CD4-positive, alpha-beta memory T cell (primary cell): ENCODE data around the gene PLCB1. TPM values are rescaled to one million over a fixed set of nuclear protein-coding genes. Genes with fewer than 3 reads are reported as not detected.

Source experiments
- CTCF ChIA-PET: fragments of 350-600 bp; sonication (Branson Sonifier 250); formaldehyde crosslinking; loops from one replicate; lab custom pipeline; 2021; ENCODE audit warnings: inconsistent platforms; ENCODE audit not compliant: partially characterized antibody; lab: Charles Lee
- POLR2A ChIA-PET: fragments of 350-600 bp; sonication (Branson Sonifier 250); formaldehyde crosslinking; loops from one replicate; lab custom pipeline; 2021; ENCODE audit not compliant: partially characterized antibody; lab: Charles Lee
- DNase-seq, 5 donors: peaks; one replicate each; pipeline versions ENCODE4 v3.0.0 to v3.0.0-alpha.2; 2020 to 2022; ENCODE audit warnings: mixed read lengths in 1 of 5
- H3K27ac ChIP-seq: one replicate; pipeline ENCODE4 v1.7.0; 2013; ENCODE audit warnings: low read depth, low read length
- H3K27me3 ChIP-seq: 2 replicates; pipeline ENCODE4 v1.7.0; 2013; ENCODE audit warnings: mild to moderate bottlenecking, low read length, moderate library complexity; ENCODE audit not compliant: insufficient read depth
- H3K36me3 ChIP-seq: 2 replicates; pipeline ENCODE4 v1.7.0; 2013; ENCODE audit warnings: mild to moderate bottlenecking, low read length, moderate library complexity; ENCODE audit not compliant: insufficient read depth
- H3K4me1 ChIP-seq: 2 replicates; pipeline ENCODE4 v1.7.0; 2013; ENCODE audit warnings: mild to moderate bottlenecking, low read length, moderate library complexity; ENCODE audit not compliant: insufficient read depth
- H3K4me3 ChIP-seq, 2 donors: one replicate each; pipeline ENCODE4 v1.7.0; 2013; ENCODE audit warnings: low read length in 2 of 2, mild to moderate bottlenecking in 1 of 2
- H3K9me3 ChIP-seq, 2 donors: one replicate each; pipeline ENCODE4 v1.7.0; 2013; ENCODE audit warnings: low read length in 2 of 2, control low read depth in 1 of 2; ENCODE audit not compliant: control insufficient read depth in 1 of 2
- H3K27ac Mint-ChIP-seq, 7 donors: one replicate each; pipeline ENCODE4 v1.8.0; 2020 to 2021; ENCODE audit warnings: mixed read lengths in 7 of 7, mild to moderate bottlenecking in 6 of 7, inconsistent platforms in 3 of 7, moderate library complexity in 3 of 7
- H3K27me3 Mint-ChIP-seq, 2 donors: one replicate each; pipeline ENCODE4 v1.8.0; 2020 to 2021; ENCODE audit warnings: mixed read lengths in 2 of 2
- H3K36me3 Mint-ChIP-seq, 2 donors: one replicate each; pipeline ENCODE4 v1.8.0; 2020 to 2021; ENCODE audit warnings: mixed read lengths in 2 of 2, inconsistent platforms in 1 of 2, mild to moderate bottlenecking in 1 of 2
- H3K4me1 Mint-ChIP-seq, 4 donors: one replicate each; pipeline ENCODE4 v1.8.0; 2020 to 2021; ENCODE audit warnings: mixed read lengths in 4 of 4, mild to moderate bottlenecking in 1 of 4
- H3K4me3 Mint-ChIP-seq, 8 donors: one replicate each; pipeline ENCODE4 v1.8.0; 2020 to 2021; ENCODE audit warnings: mixed read lengths in 8 of 8, mild to moderate bottlenecking in 7 of 8, moderate library complexity in 6 of 8, inconsistent platforms in 3 of 8
- H3K9me3 Mint-ChIP-seq, 8 donors: one replicate each; pipeline ENCODE4 v1.8.0; 2020 to 2021; ENCODE audit warnings: mixed read lengths in 8 of 8, mild to moderate bottlenecking in 5 of 8, inconsistent platforms in 3 of 8, moderate library complexity in 1 of 8
- intact Hi-C: fragments of 100-400 bp; cut with micrococcal nuclease; formaldehyde crosslinking; loops from one replicate; pipeline ENCODE4 v1.15.1; 2023
- polyA plus RNA-seq, 2 donors: library from polyadenylated mRNA; unstranded; fragments of 300-500 nt; fragmentation: Illumina TruSeq; gene quantifications; one replicate each; pipeline ENCODE4 v1.2.3, GENCODE V29; 2021
- total RNA-seq, 2 experiments: library from RNA; stranded (reverse); gene quantifications; one replicate each; pipeline ENCODE4 v1.2.3, GENCODE V29; 2021

Gene PLCB1
- total and polyA plus RNA-seq, 4 experiments from 2014 or later = 5.5 to 9.6 (median 8.2) TPM

DNA sequence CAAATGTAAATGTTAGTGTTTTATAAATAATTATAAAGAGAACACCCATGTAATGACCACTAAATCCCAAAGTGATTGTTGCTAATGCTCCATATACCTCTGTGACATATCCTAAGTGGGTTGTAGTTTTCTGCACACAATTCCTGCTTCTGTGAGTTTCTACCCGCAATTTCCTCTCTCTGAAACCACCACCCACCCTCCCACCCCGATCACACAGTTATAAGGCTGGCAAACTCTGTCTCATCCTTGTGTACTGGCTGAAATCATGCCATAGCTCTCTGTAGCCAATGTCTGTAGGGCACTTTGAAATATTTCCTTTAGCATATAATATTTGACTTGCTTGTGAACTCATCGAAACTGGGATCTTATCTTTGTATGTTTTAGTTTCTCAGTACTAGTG is 236.6 kb downstream of the PLCB1 start:
- CTCF ChIA-PET = no interaction called here
- H3K9me3 Mint-ChIP-seq = no peaks in the 10 kb centered on the region
- no peak overlapping the region for H3K27ac ChIP-seq
- no peak overlapping the region for H3K4me3 Mint-ChIP-seq
- no peaks in the 10 kb centered on the region for H3K36me3 Mint-ChIP-seq
- intact Hi-C loops = no loop called here
- no peaks in the 10 kb centered on the region for H3K27me3 ChIP-seq
- H3K4me1 Mint-ChIP-seq = peaks cover 6 to 16% (median 11%) of the 10 kb centered on the region in 4 donors
- POLR2A ChIA-PET = no interaction called here
- H3K4me1 ChIP-seq = no peaks in the 10 kb centered on the region
- H3K27me3 Mint-ChIP-seq = peaks cover 0 to 1% of the 10 kb centered on the region in 2 donors
- H3K9me3 ChIP-seq = no peaks in the 10 kb centered on the region
- H3K36me3 ChIP-seq = no peaks in the 10 kb centered on the region
- no peak overlapping the region for H3K27ac Mint-ChIP-seq
- H3K4me3 ChIP-seq = no peak overlapping the region
- DNase-seq = no peak

DNA sequence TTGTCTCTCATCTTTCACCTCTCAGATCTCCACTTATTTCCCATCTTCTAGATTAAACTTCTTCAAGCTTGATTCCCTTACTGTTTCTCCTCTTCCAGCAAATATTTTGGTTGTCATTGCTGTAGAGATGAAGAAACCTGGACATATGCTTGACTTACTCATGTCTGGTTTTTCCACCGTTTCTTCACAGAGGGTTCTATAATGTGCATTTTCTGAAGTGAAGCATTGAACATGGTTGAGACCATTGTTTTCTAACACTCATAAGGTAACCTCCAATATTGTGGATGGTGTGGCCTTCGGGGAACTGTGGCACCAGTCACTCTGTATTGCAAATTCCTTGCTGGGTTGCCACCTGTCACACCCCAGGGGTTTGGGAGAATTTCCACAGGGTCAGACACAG is 237.2 kb downstream of the PLCB1 start:
- Mint-ChIP-seq H3K27ac (no peak overlapping the region), H3K9me3 (no peaks in the 10 kb centered on the region), H3K4me3 (no peak overlapping the region), H3K27me3 (peaks cover 0 to 1% of the 10 kb centered on the region in 2 donors), H3K36me3 (no peaks in the 10 kb centered on the region), H3K4me1 (peaks cover 6 to 16% (median 11%) of the 10 kb centered on the region in 4 donors)
- H3K4me1 ChIP-seq = no peaks in the 10 kb centered on the region
- no peaks in the 10 kb centered on the region for H3K36me3 ChIP-seq
- no peak overlapping the region for H3K27ac ChIP-seq
- no peak for DNase-seq
- intact Hi-C loops = no loop called here
- H3K9me3 ChIP-seq = no peaks in the 10 kb centered on the region
- ChIA-PET POLR2A (no interaction called here), CTCF (no interaction called here)
- no peaks in the 10 kb centered on the region for H3K27me3 ChIP-seq
- no peak overlapping the region for H3K4me3 ChIP-seq

DNA sequence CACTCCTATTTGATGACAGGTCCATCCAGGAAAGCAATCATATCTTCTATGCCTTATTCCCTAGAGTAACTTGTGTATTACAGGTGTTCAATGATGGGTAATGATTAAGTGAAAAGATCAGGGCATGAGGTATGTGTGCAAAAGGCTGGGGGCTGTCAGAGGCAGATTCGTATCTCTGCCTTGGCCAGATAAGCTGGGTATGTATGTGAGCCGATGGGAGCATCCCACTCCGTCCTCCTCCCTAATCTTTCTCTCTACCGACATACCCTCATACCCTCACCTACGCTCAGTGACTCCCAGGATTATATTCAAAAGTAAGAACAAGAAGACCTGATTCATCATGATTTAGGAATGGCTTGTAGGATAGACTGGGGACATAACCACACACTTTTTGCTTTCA is 238.7 kb downstream of the PLCB1 start:
- Histone ChIP-seq H3K27me3 (no peaks in the 10 kb centered on the region), H3K4me3 (no peak overlapping the region), H3K27ac (no peak overlapping the region), H3K9me3 (no peaks in the 10 kb centered on the region), H3K36me3 (no peaks in the 10 kb centered on the region), H3K4me1 (no peaks in the 10 kb centered on the region)
- ChIA-PET POLR2A (no interaction called here), CTCF (interaction anchor here (0.8 kb wide), 1 partner anchor 435 kb away, joined by 4 read pairs; no protein-coding TSS in a partner anchor)
- H3K9me3 Mint-ChIP-seq = no peaks in the 10 kb centered on the region
- no peak overlapping the region for H3K4me3 Mint-ChIP-seq
- H3K36me3 Mint-ChIP-seq = no peaks in the 10 kb centered on the region
- H3K4me1 Mint-ChIP-seq = peaks cover 8 to 16% (median 11%) of the 10 kb centered on the region in 4 donors
- peaks cover 0 to 1% of the 10 kb centered on the region in 2 donors for H3K27me3 Mint-ChIP-seq
- intact Hi-C loops = no loop called here
- DNase-seq = no peak
- H3K27ac Mint-ChIP-seq = no peak overlapping the region

DNA sequence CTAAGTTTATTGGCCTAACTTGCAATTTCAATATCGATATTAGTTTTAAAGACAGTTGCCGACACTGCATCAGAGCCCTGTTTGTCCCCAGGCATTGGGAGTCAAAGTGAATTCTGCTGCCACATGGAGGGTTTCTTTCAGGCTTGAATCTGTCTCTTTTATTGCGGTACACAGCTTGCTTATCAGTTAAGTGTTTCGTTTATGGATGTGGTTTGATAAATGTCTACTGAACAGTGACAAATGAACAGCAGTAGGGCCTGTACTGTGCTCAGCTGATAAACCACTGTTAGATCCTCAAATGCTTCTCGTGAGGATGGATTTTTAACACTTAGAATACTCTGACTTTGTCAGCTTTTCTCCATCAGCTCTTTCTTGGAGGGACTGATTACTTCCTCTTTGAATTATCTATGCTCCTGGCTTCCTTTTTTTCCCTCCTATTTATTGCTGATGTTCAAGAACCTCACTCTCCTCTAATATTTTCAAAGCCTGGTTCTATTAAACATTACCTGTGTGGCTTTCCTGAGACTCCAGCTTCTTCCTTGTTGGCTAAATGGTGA is 240.8 kb downstream of the PLCB1 start:
- no peak for DNase-seq
- intact Hi-C loops = no loop called here
- POLR2A ChIA-PET = no interaction called here
- H3K9me3 Mint-ChIP-seq = no peaks in the 10 kb centered on the region
- H3K36me3 Mint-ChIP-seq = no peaks in the 10 kb centered on the region
- H3K4me3 ChIP-seq = no peak overlapping the region
- H3K36me3 ChIP-seq = no peaks in the 10 kb centered on the region
- no peak overlapping the region for H3K4me3 Mint-ChIP-seq
- peaks cover 7 to 11% (median 9%) of the 10 kb centered on the region in 4 donors for H3K4me1 Mint-ChIP-seq
- CTCF ChIA-PET = interaction anchor here (1.1 kb wide), 1 partner anchor 14 kb away, joined by 3 read pairs; no protein-coding TSS in a partner anchor
- H3K27me3 ChIP-seq = no peaks in the 10 kb centered on the region
- no peaks in the 10 kb centered on the region for H3K9me3 ChIP-seq
- no peaks in the 10 kb centered on the region for H3K4me1 ChIP-seq
- no peak overlapping the region for H3K27ac Mint-ChIP-seq
- no peak overlapping the region for H3K27ac ChIP-seq
- no peaks in the 10 kb centered on the region for H3K27me3 Mint-ChIP-seq

DNA sequence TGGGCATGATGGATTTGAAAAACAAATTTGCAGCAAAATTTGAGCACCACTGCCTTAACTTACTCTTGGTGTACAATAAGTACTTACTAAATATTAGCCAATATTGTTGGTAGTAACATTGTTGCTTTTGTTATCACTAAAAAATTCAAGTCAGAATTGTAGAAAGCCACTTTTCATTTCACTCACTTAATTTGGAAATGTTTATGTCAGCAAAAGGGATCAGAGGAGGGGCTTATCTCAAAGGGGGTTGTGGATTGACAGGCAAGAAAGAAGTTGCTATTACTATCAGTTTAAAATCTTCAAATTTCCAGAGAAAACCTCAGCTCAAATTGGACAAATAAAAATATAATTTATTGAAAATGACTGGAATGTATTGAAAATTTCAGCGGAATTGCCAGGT is 241.5 kb downstream of the PLCB1 start:
- Mint-ChIP-seq H3K27me3 (no peaks in the 10 kb centered on the region), H3K9me3 (no peaks in the 10 kb centered on the region), H3K4me3 (no peak overlapping the region), H3K36me3 (no peaks in the 10 kb centered on the region), H3K4me1 (peaks cover 6 to 9% (median 8%) of the 10 kb centered on the region in 4 donors), H3K27ac (no peak overlapping the region)
- ChIA-PET CTCF (no interaction called here), POLR2A (no interaction called here)
- H3K27ac ChIP-seq = no peak overlapping the region
- no peaks in the 10 kb centered on the region for H3K9me3 ChIP-seq
- H3K36me3 ChIP-seq = no peaks in the 10 kb centered on the region
- H3K4me3 ChIP-seq = no peak overlapping the region
- intact Hi-C loops = no loop called here
- no peaks in the 10 kb centered on the region for H3K27me3 ChIP-seq
- DNase-seq = no peak
- no peaks in the 10 kb centered on the region for H3K4me1 ChIP-seq

- no peak overlapping the region for H3K4me3 ChIP-seq
- H3K27ac Mint-ChIP-seq = no peak overlapping the region
Observed at GRCh38 chr20:8375898-8376297, 243.8 kb downstream of the PLCB1 start.

DNA sequence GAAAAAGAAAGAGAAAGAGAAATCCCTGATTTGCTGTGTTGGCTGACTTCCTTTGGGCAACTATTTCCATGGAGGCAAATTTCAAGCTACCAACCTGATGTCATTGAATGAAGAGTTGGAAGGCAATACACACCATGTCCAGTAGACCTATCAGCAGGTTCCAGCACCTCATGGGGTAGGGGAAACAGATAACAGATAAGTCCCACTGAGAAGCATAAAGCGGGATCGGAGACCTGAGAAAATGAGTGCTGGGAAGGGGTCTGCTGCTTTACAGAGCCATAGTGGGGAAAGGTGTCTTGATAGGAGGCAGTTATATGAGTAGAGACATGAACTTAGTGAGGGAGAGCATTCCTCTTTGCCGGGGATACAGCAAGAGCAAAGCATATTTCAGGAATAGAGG is 244.9 kb downstream of the PLCB1 start:
- H3K4me1 ChIP-seq = no peaks in the 10 kb centered on the region
- Mint-ChIP-seq H3K27ac (no peak overlapping the region), H3K36me3 (no peaks in the 10 kb centered on the region), H3K4me3 (no peak overlapping the region), H3K4me1 (peaks cover 0 to 10% (median 3%) of the 10 kb centered on the region in 4 donors), H3K9me3 (peaks cover 0 to 3% (median 0%) of the 10 kb centered on the region in 8 donors), H3K27me3 (no peaks in the 10 kb centered on the region)
- intact Hi-C loops = no loop called here
- H3K27me3 ChIP-seq = no peaks in the 10 kb centered on the region
- no peaks in the 10 kb centered on the region for H3K36me3 ChIP-seq
- CTCF ChIA-PET = interaction anchor here (1.1 to 2.6 kb wide), 3 partner anchors 12 to 334 kb away, joined by 3 to 11 read pairs (median 3); no protein-coding TSS in a partner anchor
- POLR2A ChIA-PET = no interaction called here
- H3K9me3 ChIP-seq = no peaks in the 10 kb centered on the region
- H3K4me3 ChIP-seq = no peak overlapping the region
- DNase-seq = no peak
- no peak overlapping the region for H3K27ac ChIP-seq

More at GRCh38 chr20:8375898-8376297, 243.8 kb downstream of the PLCB1 start:
- DNase-seq = no peak
- CTCF ChIA-PET = interaction anchor here (2.6 kb wide), 1 partner anchor 13 kb away, joined by 11 read pairs; no protein-coding TSS in a partner anchor
- Mint-ChIP-seq H3K27me3 (no peaks in the 10 kb centered on the region), H3K9me3 (peaks cover 0 to 3% (median 0%) of the 10 kb centered on the region in 8 donors), H3K36me3 (no peaks in the 10 kb centered on the region), H3K4me3 (no peak overlapping the region), H3K4me1 (peaks cover 0 to 9% (median 3%) of the 10 kb centered on the region in 4 donors)
- Histone ChIP-seq H3K36me3 (no peaks in the 10 kb centered on the region), H3K4me1 (no peaks in the 10 kb centered on the region), H3K9me3 (no peaks in the 10 kb centered on the region), H3K27ac (no peak overlapping the region), H3K27me3 (no peaks in the 10 kb centered on the region)
- intact Hi-C loops = no loop called here
- POLR2A ChIA-PET = no interaction called here
